Fibroblast of pulmonary artery (primary cell): ENCODE results near the gene SQSTM1.

Source experiments
- DNase-seq: peaks from one replicate; pipeline ENCODE4 v3.0.0-alpha.2; 2010; ENCODE audit warnings: low read depth
- H3K4me3 ChIP-seq: replicated peaks from 2 replicates; pipeline ENCODE4 v1.5.1; 2011; ENCODE audit warnings: low read depth, mild to moderate bottlenecking, control low read depth, low read length, moderate library complexity
- TF ChIP-seq, protein P1 (sequence below): IDR thresholded peaks from 2 replicates; pipeline ENCODE4 v1.5.1; 2011; ENCODE audit warnings: mild to moderate bottlenecking, control low read depth, low read length, inconsistent platforms; ENCODE audit errors: missing control alignments

Gene SQSTM1

DNA sequence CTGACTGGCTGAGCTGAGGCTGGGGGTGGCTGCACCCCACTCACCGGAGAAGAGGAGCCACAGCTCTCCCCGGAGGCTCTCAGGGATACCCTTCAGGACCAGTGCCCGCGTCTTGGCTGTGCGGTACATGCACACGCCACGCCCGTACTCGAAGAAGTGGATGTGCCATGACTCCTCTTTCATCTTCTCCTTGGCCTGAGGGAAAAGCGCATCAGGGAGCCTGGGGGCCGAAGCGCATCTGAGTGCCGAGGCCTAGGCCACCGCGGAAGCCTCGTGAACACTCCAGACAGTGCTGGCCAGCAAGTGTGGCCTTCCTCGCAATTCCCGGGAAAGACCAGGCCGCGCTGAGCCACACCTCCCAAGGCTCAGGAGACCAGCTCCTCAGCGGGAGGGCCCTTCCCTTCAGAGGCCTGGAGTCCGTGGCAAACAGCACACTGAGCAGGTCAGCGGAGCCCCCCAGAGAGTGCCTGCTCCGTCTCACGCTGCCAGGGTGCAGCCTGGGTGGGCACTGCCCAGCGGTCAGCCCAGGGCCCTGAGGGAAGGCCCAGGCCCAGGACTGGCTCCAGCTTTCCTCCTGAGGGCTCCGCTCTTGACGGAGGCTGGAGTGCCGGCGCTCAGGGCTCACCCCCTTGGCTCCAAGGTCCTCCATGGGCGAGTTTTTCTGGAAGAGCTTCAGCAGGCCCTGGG lies 58.4 kb downstream of the SQSTM1 start:
- no peak for DNase-seq
- TF ChIP-seq, protein P1, sequence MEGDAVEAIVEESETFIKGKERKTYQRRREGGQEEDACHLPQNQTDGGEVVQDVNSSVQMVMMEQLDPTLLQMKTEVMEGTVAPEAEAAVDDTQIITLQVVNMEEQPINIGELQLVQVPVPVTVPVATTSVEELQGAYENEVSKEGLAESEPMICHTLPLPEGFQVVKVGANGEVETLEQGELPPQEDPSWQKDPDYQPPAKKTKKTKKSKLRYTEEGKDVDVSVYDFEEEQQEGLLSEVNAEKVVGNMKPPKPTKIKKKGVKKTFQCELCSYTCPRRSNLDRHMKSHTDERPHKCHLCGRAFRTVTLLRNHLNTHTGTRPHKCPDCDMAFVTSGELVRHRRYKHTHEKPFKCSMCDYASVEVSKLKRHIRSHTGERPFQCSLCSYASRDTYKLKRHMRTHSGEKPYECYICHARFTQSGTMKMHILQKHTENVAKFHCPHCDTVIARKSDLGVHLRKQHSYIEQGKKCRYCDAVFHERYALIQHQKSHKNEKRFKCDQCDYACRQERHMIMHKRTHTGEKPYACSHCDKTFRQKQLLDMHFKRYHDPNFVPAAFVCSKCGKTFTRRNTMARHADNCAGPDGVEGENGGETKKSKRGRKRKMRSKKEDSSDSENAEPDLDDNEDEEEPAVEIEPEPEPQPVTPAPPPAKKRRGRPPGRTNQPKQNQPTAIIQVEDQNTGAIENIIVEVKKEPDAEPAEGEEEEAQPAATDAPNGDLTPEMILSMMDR = no peak
- H3K4me3 ChIP-seq = no peak overlapping the region

DNA sequence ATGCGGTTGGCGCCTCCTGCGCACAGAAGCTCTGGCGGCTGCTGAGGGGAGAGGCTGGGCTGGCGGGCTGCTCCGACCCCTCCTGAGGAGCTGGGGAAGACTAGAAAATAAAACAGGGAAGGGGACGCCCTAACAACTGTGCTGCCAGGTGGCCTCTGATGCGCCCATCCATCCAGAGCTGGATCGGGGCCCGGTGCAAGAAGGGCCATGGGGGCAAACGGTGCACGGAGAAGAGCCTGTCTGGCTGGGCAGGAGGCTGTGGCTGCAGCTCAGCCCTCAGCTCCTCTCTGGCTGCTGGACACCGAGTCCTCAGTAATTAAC lies 58.9 kb downstream of the SQSTM1 start:
- TF ChIP-seq, protein P1 = no peak
- no peak overlapping the region for H3K4me3 ChIP-seq
- no peak for DNase-seq

DNA sequence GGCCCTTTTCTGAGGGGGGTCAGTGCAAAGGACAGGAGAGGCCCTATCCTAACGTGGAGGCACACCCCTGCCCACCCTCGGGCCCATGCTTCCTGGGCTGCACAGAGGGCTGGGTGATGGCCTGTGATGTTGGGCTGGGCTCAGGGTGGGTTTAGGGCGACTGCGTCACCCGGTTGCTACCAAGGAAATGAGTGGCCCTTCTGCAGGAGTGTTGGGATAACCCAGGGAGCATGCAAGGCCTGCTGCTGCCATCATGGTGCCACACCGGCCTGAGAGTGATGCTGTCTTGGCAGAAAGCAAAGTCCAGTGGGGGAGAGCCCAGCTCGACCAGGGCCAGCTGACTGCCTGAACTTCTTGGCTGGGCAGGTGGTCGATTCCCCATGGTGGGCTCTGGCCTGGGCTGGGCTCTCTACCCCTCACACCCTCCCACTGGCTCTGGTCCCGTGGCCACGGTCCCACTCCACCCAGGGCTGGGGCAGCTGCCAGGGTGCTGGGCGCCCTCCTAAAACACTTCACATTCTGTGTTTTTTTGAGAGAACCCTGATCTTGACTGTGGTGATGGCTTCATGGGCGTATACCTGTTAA lies 59.5 kb downstream of the SQSTM1 start:
- no peak for DNase-seq
- TF ChIP-seq, protein P1 = no peak
- no peak overlapping the region for H3K4me3 ChIP-seq

DNA sequence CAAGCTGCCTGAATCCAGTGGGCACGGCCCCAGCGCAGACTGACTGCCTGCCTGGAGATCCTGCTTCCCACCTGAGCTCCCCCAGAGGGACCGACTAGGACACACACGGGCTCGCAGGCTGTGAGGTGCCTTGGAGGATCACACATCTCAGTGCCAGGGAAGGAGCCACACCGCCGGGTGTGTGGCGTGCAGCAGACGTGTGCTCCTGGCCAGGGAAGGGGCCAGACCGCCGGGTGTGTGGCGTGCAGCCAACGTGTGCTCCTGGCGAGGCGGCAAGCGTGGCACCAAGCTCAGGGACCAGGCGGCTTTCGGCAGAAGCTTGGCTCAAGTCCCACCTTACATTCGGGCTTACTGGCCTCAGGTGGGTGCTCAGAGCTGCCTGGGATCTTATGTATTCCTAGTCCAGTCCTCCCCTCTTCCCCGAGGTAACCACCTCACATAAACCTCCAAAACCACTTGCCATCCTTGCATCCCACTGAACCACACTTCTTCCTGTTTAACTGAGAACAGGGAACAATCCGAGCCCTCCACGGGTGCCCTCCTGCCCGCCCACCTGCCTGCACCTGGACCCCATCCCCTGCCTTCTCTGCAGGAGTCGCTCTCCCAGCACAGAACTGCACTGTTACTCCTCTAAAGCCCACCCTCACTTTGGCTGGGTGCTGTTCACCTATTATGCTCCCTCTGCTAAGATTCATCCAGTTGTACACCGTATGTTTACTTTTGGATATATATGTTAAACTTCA lies 60.3 kb downstream of the SQSTM1 start:
- TF ChIP-seq, protein P1 = no peak
- no peak overlapping the region for H3K4me3 ChIP-seq
- no peak for DNase-seq

DNA sequence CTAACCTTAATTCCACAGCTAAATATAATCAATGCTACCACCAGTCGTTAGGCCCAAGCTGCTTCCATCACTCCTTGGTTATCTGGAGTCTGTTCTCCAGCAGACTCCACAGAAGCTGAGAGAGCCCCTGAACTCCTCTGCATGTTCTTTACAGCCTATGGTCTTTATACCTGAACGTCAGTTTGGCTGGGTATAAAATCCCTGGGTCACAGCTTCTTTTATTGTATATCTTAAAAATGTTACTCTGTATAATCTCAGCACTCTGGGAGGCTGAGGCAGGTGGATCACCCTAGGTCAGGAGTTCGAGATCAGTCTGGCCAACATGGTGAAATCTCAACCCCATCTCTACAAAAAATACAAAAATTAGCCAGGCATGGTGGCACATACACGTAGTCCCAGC lies 61.6 kb downstream of the SQSTM1 start:
- TF ChIP-seq, protein P1 = no peak
- DNase-seq = no peak
- no peak overlapping the region for H3K4me3 ChIP-seq

DNA sequence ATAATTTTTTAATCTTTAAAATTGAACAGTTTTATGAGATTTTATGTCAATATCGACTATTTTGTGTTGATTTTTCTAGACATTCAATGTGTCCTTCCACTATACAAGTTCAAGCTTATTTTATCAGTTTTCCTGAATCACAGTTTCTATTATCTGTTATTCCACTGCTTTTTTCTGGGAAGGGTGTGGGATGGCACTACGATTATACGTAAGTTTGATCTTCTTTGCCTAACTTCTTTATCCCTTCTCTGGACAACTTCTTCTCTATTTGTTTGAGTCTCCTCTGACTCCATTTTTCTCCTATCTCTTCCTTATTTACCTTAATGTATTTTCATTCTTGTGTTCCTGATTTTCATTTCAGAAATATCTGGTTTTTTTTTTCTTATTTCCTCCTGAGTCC lies 62.5 kb downstream of the SQSTM1 start:
- DNase-seq = no peak
- TF ChIP-seq, protein P1 = no peak
- H3K4me3 ChIP-seq = no peak overlapping the region
